HEK293 (cell line): ENCODE measurements around the gene FGA.

ENCODE experiments used
- CTCF ChIA-PET: fragments of 350-600 bp; formaldehyde crosslinking; extraction: SDS; loops from one replicate; lab custom pipeline; 2021; ENCODE audit warnings: antibody characterized with exemption; lab: Yijun Ruan, JAX
- POLR2A ChIA-PET: fragments of 300-600 bp; formaldehyde crosslinking; extraction: SDS; loops from one replicate; lab custom pipeline; 2020; ENCODE audit warnings: antibody characterized with exemption, inconsistent platforms; lab: Yijun Ruan, JAX
- H3K27ac ChIP-seq: fragments of 200-500 bp; sonication (Bioruptor generic); 2 replicates; pipeline ENCODE4 v1.5.1; 2014; ENCODE audit warnings: low read depth, low read length, control low read depth, inconsistent platforms; ENCODE audit errors: extremely low read depth
- H3K36me3 ChIP-seq, 2 experiments: fragments of 200-500 bp in 1 of 2; sonication (Bioruptor generic) in 1 of 2; 1 replicate in 1 of 2; 2 replicates in 1 of 2; pipeline ENCODE4 v1.5.1; 2014 to 2017; ENCODE audit warnings: inconsistent platforms in 2 of 2, low read length in 2 of 2; ENCODE audit not compliant: control insufficient read depth in 2 of 2, insufficient read depth in 1 of 2
- H3K4me1 ChIP-seq: fragments of 200-500 bp; sonication (Bioruptor generic); 2 replicates; pipeline ENCODE4 v1.5.1; 2014; ENCODE audit warnings: mild to moderate bottlenecking, low read length, inconsistent platforms; ENCODE audit not compliant: control insufficient read depth, insufficient read depth
- H3K4me3 ChIP-seq: 2 replicates; pipeline ENCODE4 v1.5.1; 2011; ENCODE audit warnings: low read depth, mild to moderate bottlenecking, control low read depth, low read length, moderate library complexity
- H3K9me3 ChIP-seq: fragments of 200-500 bp; sonication (Bioruptor generic); 2 replicates; pipeline ENCODE4 v1.5.1; 2014; ENCODE audit warnings: low read depth, low read length, inconsistent platforms; ENCODE audit not compliant: control insufficient read depth, insufficient read depth
- EGR2 ChIP-seq: fragments of 450-650 bp; formaldehyde crosslinking; IDR thresholded peaks from 2 replicates; pipeline ENCODE4 v1.5.1; 2016; ENCODE audit warnings: low read depth, missing biosample characterization, missing genetic modification characterization
- GLI2 ChIP-seq: fragments of 450-650 bp; formaldehyde crosslinking; IDR thresholded peaks from 2 replicates; pipeline ENCODE4; 2017; ENCODE audit warnings: missing biosample characterization, missing genetic modification characterization, low read depth, borderline replicate concordance
- KLF16 ChIP-seq: fragments of 450-650 bp; formaldehyde crosslinking; IDR thresholded peaks from 2 replicates; pipeline ENCODE4 v1.5.1; 2017; ENCODE audit warnings: missing biosample characterization, missing genetic modification characterization
- KLF17 ChIP-seq: fragments of 450-650 bp; formaldehyde crosslinking; IDR thresholded peaks from 2 replicates; pipeline ENCODE4 v1.5.1; 2016; ENCODE audit warnings: missing biosample characterization, missing genetic modification characterization
- PBX3 ChIP-seq: sonication (generic); formaldehyde crosslinking; IDR thresholded peaks from 2 replicates; pipeline ENCODE4 v1.8.1; 2022; ENCODE audit warnings: mild to moderate bottlenecking, moderate library complexity, missing genetic modification reagents
- PRDM10 ChIP-seq: fragments of 450-650 bp; formaldehyde crosslinking; IDR thresholded peaks from 2 replicates; pipeline ENCODE4 v1.5.1; 2016; ENCODE audit warnings: missing biosample characterization, missing genetic modification characterization
- SCRT1 ChIP-seq: fragments of 450-650 bp; formaldehyde crosslinking; IDR thresholded peaks from 2 replicates; pipeline ENCODE4 v1.5.1; 2016; ENCODE audit warnings: missing biosample characterization, missing genetic modification characterization, borderline replicate concordance
- ZBTB6 ChIP-seq: fragments of 450-650 bp; formaldehyde crosslinking; IDR thresholded peaks from 2 replicates; pipeline ENCODE4 v1.5.1; 2017; ENCODE audit warnings: missing biosample characterization, missing genetic modification characterization
- ZIC2 ChIP-seq: fragments of 450-650 bp; formaldehyde crosslinking; IDR thresholded peaks from 2 replicates; pipeline ENCODE4 v1.5.1; 2016; ENCODE audit warnings: missing biosample characterization, missing genetic modification characterization
- ZNF132 ChIP-seq: fragments of 450-650 bp; formaldehyde crosslinking; IDR thresholded peaks from 2 replicates; pipeline ENCODE4 v1.5.1; 2017; ENCODE audit warnings: missing biosample characterization, missing genetic modification characterization, borderline replicate concordance
- ZNF157 ChIP-seq: fragments of 450-650 bp; formaldehyde crosslinking; IDR thresholded peaks from 2 replicates; pipeline ENCODE4 v1.5.1; 2016; ENCODE audit warnings: missing biosample characterization, missing genetic modification characterization
- ZNF16 ChIP-seq: fragments of 450-650 bp; formaldehyde crosslinking; IDR thresholded peaks from 2 replicates; pipeline ENCODE4 v1.5.1; 2016; ENCODE audit warnings: low read depth, missing biosample characterization, missing genetic modification characterization
- ZNF211 ChIP-seq: fragments of 450-650 bp; formaldehyde crosslinking; IDR thresholded peaks from 2 replicates; pipeline ENCODE4 v1.5.1; 2016; ENCODE audit warnings: low read depth, missing biosample characterization, missing genetic modification characterization
- ZNF274 ChIP-seq, 2 experiments: fragments of 200-500 bp in 1 of 2; fragments of 450-650 bp in 1 of 2; sonication (Bioruptor generic) in 1 of 2; formaldehyde crosslinking in 1 of 2; IDR thresholded peaks; 2 replicates each; pipeline versions ENCODE4 v1.5.1 to v1.6.1; 2014 to 2016; ENCODE audit warnings: borderline replicate concordance in 1 of 2, inconsistent platforms in 1 of 2, low read length in 1 of 2, missing biosample characterization in 1 of 2, missing genetic modification characterization in 1 of 2
- ZNF280D ChIP-seq: fragments of 450-650 bp; formaldehyde crosslinking; IDR thresholded peaks from 2 replicates; pipeline ENCODE4 v1.5.1; 2016; ENCODE audit warnings: missing biosample characterization, missing genetic modification characterization
- ZNF311 ChIP-seq: fragments of 450-650 bp; formaldehyde crosslinking; IDR thresholded peaks from 2 replicates; pipeline ENCODE4 v1.5.1; 2017; ENCODE audit warnings: missing biosample characterization, missing genetic modification characterization, borderline replicate concordance
- ZNF350 ChIP-seq: fragments of 450-650 bp; formaldehyde crosslinking; IDR thresholded peaks from 2 replicates; pipeline ENCODE4 v1.5.0; 2017; ENCODE audit warnings: missing biosample characterization, mild to moderate bottlenecking, missing genetic modification characterization
- ZNF362 ChIP-seq: fragments of 450-650 bp; formaldehyde crosslinking; IDR thresholded peaks from 2 replicates; pipeline ENCODE4 v1.5.1; 2016; ENCODE audit warnings: missing biosample characterization, missing genetic modification characterization
- ZNF426 ChIP-seq: fragments of 450-650 bp; formaldehyde crosslinking; IDR thresholded peaks from 2 replicates; pipeline ENCODE4 v1.5.1; 2017; ENCODE audit warnings: missing biosample characterization, missing genetic modification characterization, mild to moderate bottlenecking, inconsistent platforms, moderate library complexity
- ZNF707 ChIP-seq: fragments of 450-650 bp; formaldehyde crosslinking; IDR thresholded peaks from 2 replicates; pipeline ENCODE4 v1.5.1; 2016; ENCODE audit warnings: missing biosample characterization, missing genetic modification characterization
- ZNF843 ChIP-seq: fragments of 450-650 bp; formaldehyde crosslinking; IDR thresholded peaks from 2 replicates; pipeline ENCODE4 v1.5.1; 2016; ENCODE audit warnings: missing biosample characterization, missing genetic modification characterization
- ZSCAN5A ChIP-seq: fragments of 450-650 bp; formaldehyde crosslinking; IDR thresholded peaks from 2 replicates; pipeline ENCODE4 v1.5.1; 2016; ENCODE audit warnings: missing biosample characterization, missing genetic modification characterization

FGA gene

GRCh38 chr4:154616731-154617130 is 26.2 kb upstream of the FGA start:
- H3K27ac ChIP-seq, result no peak overlapping the region
- no peak for TF ChIP-seq ZNF311 (tag by site-specific recombination)
- TF ChIP-seq ZNF132 (tag by site-specific recombination), result no peak
- no peak for TF ChIP-seq ZIC2
- no peak for TF ChIP-seq SCRT1 (tag by site-specific recombination)
- no peak for TF ChIP-seq KLF16 (tag by site-specific recombination)
- TF ChIP-seq ZNF350, result no peak
- no peak for TF ChIP-seq ZSCAN5A
- no peak for TF ChIP-seq ZNF16 (tag by site-specific recombination)
- TF ChIP-seq PBX3 (CRISPR knock-in tag), result no peak
- no peak for TF ChIP-seq ZNF274 (IDR thresholded peaks at IDR 0.05; ENCODE audit: low read length)
- no peak for TF ChIP-seq ZNF274 (tag by site-specific recombination; IDR thresholded peaks at IDR 0.05; ENCODE audit: borderline replicate concordance)
- no peak for TF ChIP-seq GLI2
- no peak for TF ChIP-seq ZNF843 (tag by site-specific recombination)
- no peak for TF ChIP-seq ZNF157 (tag by site-specific recombination)
- TF ChIP-seq ZBTB6 (tag by site-specific recombination), result no peak
- TF ChIP-seq ZNF280D (tag by site-specific recombination), result no peak
- TF ChIP-seq ZNF362 (tag by site-specific recombination), result no peak
- no peaks in the 10 kb centered on the region for H3K9me3 ChIP-seq
- H3K4me3 ChIP-seq, result no peak overlapping the region
- H3K4me1 ChIP-seq, result no peaks in the 10 kb centered on the region
- ChIA-PET POLR2A (no interaction called here), CTCF (interaction anchor here (0.7 to 20.9 kb wide), 3 partner anchors 11 to 61 kb away, joined by 3 to 429 read pairs (median 3); partner anchors contain the start of genes FGB and PLRG1)
- H3K36me3 ChIP-seq, result no peaks in the 10 kb centered on the region

GRCh38 chr4:154616287-154616686 is 25.7 kb upstream of the FGA start:
- H3K27ac ChIP-seq, result no peak overlapping the region
- POLR2A ChIA-PET, result no interaction called here
- TF ChIP-seq EGR2 (no peak), ZNF211 (tag by site-specific recombination) (no peak), PRDM10 (tag by site-specific recombination) (no peak), ZNF426 (tag by site-specific recombination) (no peak), SCRT1 (tag by site-specific recombination) (no peak), ZNF707 (tag by site-specific recombination) (no peak), KLF17 (tag by site-specific recombination) (no peak)

More at GRCh38 chr4:154616287-154616686, 25.7 kb upstream of the FGA start:
- Histone ChIP-seq H3K4me1 (no peaks in the 10 kb centered on the region), H3K36me3 (no peaks in the 10 kb centered on the region), H3K9me3 (no peaks in the 10 kb centered on the region), H3K4me3 (no peak overlapping the region)
- CTCF ChIA-PET, result interaction anchor here (0.7 to 20.9 kb wide), 3 partner anchors 11 to 61 kb away, joined by 3 to 429 read pairs (median 3); partner anchors contain the start of genes FGB and PLRG1
